Astrocyte of the spinal cord (primary cell): ENCODE results near the gene TRMT11.

Experiments
- DNase-seq: peaks from one replicate; pipeline ENCODE4 v3.0.0; 2011; ENCODE audit warnings: low read depth, low spot score
- H3K4me3 ChIP-seq: 2 replicates; pipeline ENCODE4 v1.5.1; 2011; ENCODE audit warnings: low read depth, mild to moderate bottlenecking, low read length, moderate library complexity
- in situ Hi-C: cut with HindIII; loops from 2 replicates; pipeline ENCODE4 v1.10.0; 2017; ENCODE audit warnings: low sequenced_read_pairs
- TF ChIP-seq, protein P1 (sequence below): IDR thresholded peaks from 2 replicates; pipeline ENCODE4 v1.5.1; 2012; ENCODE audit warnings: low read depth, mild to moderate bottlenecking, low read length, inconsistent platforms

The TRMT11 gene

DNA sequence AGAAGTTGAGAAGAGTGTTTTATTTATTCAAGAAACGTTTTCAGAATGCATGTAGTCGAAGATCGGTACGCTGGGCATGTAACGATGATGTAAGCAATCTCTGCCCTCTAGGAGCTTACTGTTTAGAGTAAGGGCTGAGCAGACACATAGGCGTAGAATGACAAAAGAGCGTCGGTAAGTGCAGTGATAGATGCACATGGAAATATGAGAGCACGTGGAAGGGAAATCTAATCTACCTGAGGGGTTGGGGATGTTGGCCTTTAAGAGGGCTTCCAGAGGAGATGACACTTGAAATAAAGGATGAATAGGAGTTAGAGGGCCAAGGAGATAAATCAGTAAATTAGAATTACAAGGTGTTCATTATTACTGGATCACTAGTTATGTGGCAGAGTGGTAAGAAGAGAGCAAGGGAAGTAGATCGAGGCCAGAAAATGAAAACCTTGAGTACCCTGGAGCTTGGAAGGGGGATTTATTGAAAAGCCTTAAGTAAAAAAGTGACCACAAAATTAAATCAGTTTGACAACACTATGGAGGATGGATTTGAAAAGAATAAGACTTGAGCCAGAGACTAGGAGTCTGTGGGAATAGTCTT is 782 bp downstream of the TRMT11 start:
- in situ Hi-C loops = no loop called here
- DNase-seq = no peak
- peak overlapping the region; percentile 94 for H3K4me3 ChIP-seq
- TF ChIP-seq, protein P1, sequence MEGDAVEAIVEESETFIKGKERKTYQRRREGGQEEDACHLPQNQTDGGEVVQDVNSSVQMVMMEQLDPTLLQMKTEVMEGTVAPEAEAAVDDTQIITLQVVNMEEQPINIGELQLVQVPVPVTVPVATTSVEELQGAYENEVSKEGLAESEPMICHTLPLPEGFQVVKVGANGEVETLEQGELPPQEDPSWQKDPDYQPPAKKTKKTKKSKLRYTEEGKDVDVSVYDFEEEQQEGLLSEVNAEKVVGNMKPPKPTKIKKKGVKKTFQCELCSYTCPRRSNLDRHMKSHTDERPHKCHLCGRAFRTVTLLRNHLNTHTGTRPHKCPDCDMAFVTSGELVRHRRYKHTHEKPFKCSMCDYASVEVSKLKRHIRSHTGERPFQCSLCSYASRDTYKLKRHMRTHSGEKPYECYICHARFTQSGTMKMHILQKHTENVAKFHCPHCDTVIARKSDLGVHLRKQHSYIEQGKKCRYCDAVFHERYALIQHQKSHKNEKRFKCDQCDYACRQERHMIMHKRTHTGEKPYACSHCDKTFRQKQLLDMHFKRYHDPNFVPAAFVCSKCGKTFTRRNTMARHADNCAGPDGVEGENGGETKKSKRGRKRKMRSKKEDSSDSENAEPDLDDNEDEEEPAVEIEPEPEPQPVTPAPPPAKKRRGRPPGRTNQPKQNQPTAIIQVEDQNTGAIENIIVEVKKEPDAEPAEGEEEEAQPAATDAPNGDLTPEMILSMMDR = no peak

DNA sequence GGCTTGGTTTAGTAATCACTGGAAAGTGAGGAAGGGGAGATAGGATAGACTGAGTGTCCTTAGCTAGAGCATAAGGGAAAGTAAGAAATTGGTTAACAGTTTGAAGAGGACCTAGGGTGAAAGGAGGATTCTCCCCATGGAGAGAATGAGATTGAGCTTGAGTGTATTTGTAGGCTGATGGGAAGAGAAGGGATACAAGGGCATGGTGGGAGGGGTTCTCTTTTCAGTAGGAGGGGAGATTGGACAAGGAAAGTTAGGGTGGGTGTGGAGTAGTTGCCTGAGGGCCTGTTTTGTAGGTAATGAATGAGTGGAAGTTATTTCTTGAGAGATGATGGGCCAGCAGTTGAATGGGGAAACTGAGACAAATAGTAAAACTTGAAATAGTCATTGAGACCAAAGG is 1.9 kb downstream of the TRMT11 start:
- in situ Hi-C loops = no loop called here

DNA sequence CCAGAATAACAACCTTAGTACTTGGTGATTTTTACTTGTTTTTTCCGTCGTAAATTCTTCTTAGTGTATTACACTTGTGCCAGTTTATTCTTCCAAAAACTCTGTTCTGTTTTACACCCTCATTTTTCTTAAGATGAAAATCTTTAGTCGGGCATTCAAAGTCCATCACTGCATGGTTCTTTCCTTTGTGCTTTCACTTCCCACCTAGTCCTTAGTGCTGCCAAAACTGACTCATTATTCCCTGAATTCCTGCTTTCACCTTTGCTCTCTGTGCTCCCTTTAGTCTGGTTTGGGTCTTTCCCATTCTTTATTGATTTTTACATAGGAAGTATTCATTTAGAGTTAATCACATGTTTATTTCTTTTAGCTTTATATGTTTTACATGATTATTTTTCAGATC is 3.3 kb downstream of the TRMT11 start:
- in situ Hi-C loops = no loop called here
- peak; percentile 9 for DNase-seq
- H3K4me3 ChIP-seq = no peak overlapping the region
- TF ChIP-seq, protein P1 = no peak

More for the DNA sequence above, 1.9 kb downstream of the TRMT11 start:
- TF ChIP-seq, protein P1 = no peak
- DNase-seq = no peak
- no peak overlapping the region for H3K4me3 ChIP-seq

DNA sequence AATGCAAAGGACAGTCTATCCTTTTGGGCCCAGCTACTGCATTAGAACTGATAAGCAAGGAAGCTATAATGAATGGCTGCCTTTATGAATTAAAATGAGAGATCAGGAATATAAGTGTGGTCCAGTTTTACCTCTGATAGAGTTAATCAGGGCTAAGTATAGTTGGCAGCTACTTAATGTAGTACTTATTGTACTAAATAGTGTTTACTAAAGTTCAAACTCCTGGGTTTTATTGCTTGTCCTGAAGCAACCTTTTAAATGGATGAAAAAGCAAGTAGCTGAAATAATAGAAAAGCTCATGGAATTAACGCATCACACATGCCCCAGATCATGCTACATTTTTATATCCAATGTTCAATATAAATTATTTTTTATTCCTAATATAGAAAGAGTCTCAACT is 5.3 kb downstream of the TRMT11 start:
- no peak overlapping the region for H3K4me3 ChIP-seq
- no peak for DNase-seq
- in situ Hi-C loops = no loop called here
- TF ChIP-seq, protein P1 = no peak

DNA sequence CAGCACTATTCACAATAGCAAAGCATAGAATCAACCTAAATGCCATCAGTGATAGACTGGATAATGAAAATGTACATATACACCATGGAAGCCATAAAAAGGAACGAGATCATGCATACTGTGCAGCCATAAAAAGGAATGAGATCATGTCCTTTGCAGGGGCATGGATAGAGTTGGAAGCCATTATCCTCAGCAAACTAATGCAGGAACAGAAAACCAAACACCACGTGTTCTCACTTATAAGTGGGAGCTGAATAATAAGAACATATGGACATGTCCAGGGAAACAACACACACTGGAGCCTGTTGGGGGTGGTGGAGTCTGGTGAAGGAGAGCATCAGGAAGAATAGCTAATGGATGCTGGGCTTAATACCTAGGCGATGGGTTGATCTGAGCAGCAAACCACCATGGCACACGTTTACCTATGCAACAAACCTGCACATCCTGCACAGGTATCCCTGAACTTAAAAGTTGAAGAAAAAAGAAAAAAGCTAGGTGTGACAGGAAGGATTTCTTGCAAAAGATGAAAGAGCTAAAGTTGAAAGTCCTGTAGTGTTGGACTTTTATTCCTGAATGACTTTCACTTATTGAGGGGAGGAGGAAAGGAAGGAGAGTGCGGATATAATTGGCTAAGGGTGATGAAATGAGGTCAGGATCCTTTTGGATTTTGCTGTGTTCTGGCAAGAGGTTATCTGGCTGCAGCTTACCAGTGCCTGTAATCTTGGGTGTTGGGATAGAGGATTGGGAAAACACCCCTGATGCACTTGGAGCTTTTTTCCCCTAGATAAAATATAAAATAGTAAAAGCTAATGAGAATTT is 8.5 kb downstream of the TRMT11 start:
- H3K4me3 ChIP-seq = no peak overlapping the region
- TF ChIP-seq, protein P1 = no peak
- DNase-seq = no peak
- in situ Hi-C loops = no loop called here

DNA sequence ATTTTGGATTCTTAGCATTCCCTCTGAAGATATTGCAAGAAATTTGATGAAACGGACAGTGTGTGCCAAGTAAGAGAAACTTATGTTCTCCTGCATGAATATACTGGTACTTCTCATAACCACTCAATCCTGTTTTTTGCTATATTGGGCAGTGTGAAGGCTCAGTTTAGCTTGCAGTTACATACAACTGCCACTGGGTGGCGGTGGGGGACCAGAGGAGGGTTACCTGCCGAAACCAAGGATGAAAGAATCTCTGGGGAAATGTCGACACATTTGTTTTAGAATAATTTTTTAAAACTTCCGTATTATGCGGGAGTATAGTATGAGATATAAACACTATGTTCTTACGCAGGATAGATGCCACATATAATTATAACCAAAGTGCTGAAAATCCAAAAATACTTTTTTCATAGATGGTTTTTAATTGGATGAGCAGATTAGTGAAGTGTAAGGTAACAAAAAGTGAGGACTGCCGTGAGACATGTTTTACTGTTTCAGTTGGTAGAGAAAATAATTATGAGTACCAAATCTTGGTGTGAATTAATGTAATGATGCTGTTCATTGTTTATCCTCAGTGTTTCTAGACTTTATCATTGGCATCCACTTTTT is 9.7 kb downstream of the TRMT11 start:
- in situ Hi-C loops = no loop called here
- H3K4me3 ChIP-seq = no peak overlapping the region
- TF ChIP-seq, protein P1 = peak; percentile 98
- DNase-seq = peak; percentile 69
